K562 (cell line): ENCODE results near the gene CEP70.

Experiments
- BMI1 ChIP-seq: fragments of 150-350 bp; IDR thresholded peaks from 2 replicates; pipeline ENCODE4 v1.6.1; 2014; ENCODE audit warnings: low read length
- CTCF ChIP-seq, 3 experiments: IDR thresholded peaks in 2 of 3; conservative IDR thresholded peaks in 1 of 3; 2 replicates each; pipeline ENCODE4 v1.5.1; 2011 to 2012; ENCODE audit warnings: low read length in 3 of 3, mild to moderate bottlenecking in 3 of 3, control low read depth in 2 of 3, improper control_type of control experiment in 1 of 3, inconsistent platforms in 1 of 3, low read depth in 1 of 3, mixed read lengths in 1 of 3, moderate library complexity in 1 of 3; ENCODE audit not compliant: insufficient read depth in 2 of 3
- ETV5 ChIP-seq: sonication (generic); formaldehyde crosslinking; IDR thresholded peaks from 2 replicates; pipeline ENCODE4 v1.4.0; 2020; ENCODE audit warnings: low read depth, mild to moderate bottlenecking, missing genetic modification reagents
- MEIS2 ChIP-seq: fragments of 450-650 bp; IDR thresholded peaks from 2 replicates; pipeline ENCODE4 v1.6.1; 2014; ENCODE audit warnings: mild to moderate bottlenecking; ENCODE audit not compliant: partially characterized antibody
- MTA3 ChIP-seq: fragments of 450-650 bp; formaldehyde crosslinking; IDR thresholded peaks from 2 replicates; pipeline ENCODE4 v1.6.1; 2017; ENCODE audit warnings: mild to moderate bottlenecking, borderline replicate concordance
- NFIX ChIP-seq: fragments of 250-450 bp; sonication (Bioruptor Pico); IDR thresholded peaks from 2 replicates; pipeline ENCODE4 v1.4.0; 2020; ENCODE audit warnings: low read depth, mild to moderate bottlenecking, moderate library complexity
- POLR2A ChIP-seq: fragments of 450-650 bp; conservative IDR thresholded peaks from 2 replicates; pipeline ENCODE4 v1.6.1; 2016
- POLR2AphosphoS2 ChIP-seq: IDR thresholded peaks from 2 replicates; pipeline ENCODE4 v1.6.1; 2012; ENCODE audit warnings: low read length, improper control_type of control experiment
- POLR2AphosphoS5 ChIP-seq: IDR thresholded peaks from 2 replicates; pipeline ENCODE4 v1.6.1; 2011; ENCODE audit warnings: mild to moderate bottlenecking, low read depth, low read length, moderate library complexity; ENCODE audit not compliant: control insufficient read depth, insufficient read depth
- RAD21 ChIP-seq, 2 experiments: fragments of 250-450 bp in 1 of 2; fragments of 450-650 bp in 1 of 2; sonication (Bioruptor Pico) in 1 of 2; formaldehyde crosslinking in 1 of 2; IDR thresholded peaks in 1 of 2; conservative IDR thresholded peaks in 1 of 2; 2 replicates each; pipeline versions ENCODE4 v1.4.0 to v1.8.0; 2020 to 2022; ENCODE audit warnings: mild to moderate bottlenecking in 2 of 2, moderate library complexity in 1 of 2
- ZNF121 ChIP-seq: sonication (generic); formaldehyde crosslinking; conservative IDR thresholded peaks from 2 replicates; pipeline ENCODE4 v1.8.0; 2022; ENCODE audit warnings: missing genetic modification reagents
- ZNF274 ChIP-seq: IDR thresholded peaks from 2 replicates; pipeline ENCODE4 v1.6.1; 2011; ENCODE audit warnings: low read depth, mild to moderate bottlenecking, low read length, moderate library complexity, borderline replicate concordance
- ZNF324 ChIP-seq: fragments of 250-450 bp; sonication (Bioruptor Pico); IDR thresholded peaks from 2 replicates; pipeline ENCODE4 v1.4.0; 2020; ENCODE audit warnings: mild to moderate bottlenecking
- ZNF512 ChIP-seq: IDR thresholded peaks from 2 replicates; pipeline ENCODE4 v1.6.1; 2016; ENCODE audit warnings: missing genetic modification characterization, missing compliant biosample characterization

- TF ChIP-seq POLR2AphosphoS2, result no peak
- no peak for TF ChIP-seq MTA3
- no peak for TF ChIP-seq NFIX
- TF ChIP-seq CTCF (IDR thresholded peaks at IDR 0.05 in 2 of 3, conservative IDR thresholded peaks at IDR 0.05 in 1 of 3; ENCODE audit: insufficient read depth in 2 of 3, low read depth in 1 of 3, low read length in 3 of 3), result no peak
- no peak for TF ChIP-seq BMI1
- no peak for TF ChIP-seq RAD21 (CRISPR knock-in tag; conservative IDR thresholded peaks at IDR 0.05 in 1 of 2, IDR thresholded peaks at IDR 0.05 in 1 of 2)
- TF ChIP-seq ETV5 (CRISPR knock-in tag), result no peak
- no peak for TF ChIP-seq ZNF274
- no peak for TF ChIP-seq POLR2A
- TF ChIP-seq ZNF512 (tag), result no peak
- TF ChIP-seq MEIS2, result no peak
- no peak for TF ChIP-seq ZNF324 (CRISPR knock-in tag)
- TF ChIP-seq POLR2AphosphoS5, result no peak
- no peak for TF ChIP-seq ZNF121
Observed at GRCh38 chr3:138450181-138450580, 143.9 kb downstream of the CEP70 start.
